ENCODE results near the gene NUP54.

The NUP54 gene

GRCh38 chr4:76074468-76074867 is 73.7 kb downstream of the NUP54 start, which contains the start of gene ART3:
TSS of gene ART3 (plus strand) at chr4:76074709. CDS start at chr4:76075890, 1,181 bp downstream.
- no peak for DNase-seq (ENCODE audit: low read depth in 2 of 2, low spot score in 1 of 2)

DNA sequence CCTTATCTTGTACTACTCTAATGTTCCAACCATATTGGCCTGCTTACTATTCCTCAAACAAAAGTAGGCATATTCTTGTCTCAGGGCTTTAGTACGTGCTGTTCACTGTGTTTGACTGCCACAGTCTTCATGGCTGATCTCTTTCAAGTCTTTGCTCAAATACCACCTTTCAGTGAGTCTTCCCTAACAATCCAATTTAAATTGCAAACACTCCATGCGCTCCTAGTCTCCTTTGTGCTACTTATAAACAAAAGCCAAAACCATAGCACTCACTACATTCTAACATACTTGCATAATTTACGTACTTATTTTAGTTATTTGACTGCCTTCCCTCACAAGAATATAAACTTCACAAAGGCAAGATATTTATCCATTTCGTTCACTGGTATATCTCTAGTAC is 75.4 kb downstream of the NUP54 start:
- no peak for DNase-seq (ENCODE audit: low read depth in 2 of 2, low spot score in 1 of 2)

DNA sequence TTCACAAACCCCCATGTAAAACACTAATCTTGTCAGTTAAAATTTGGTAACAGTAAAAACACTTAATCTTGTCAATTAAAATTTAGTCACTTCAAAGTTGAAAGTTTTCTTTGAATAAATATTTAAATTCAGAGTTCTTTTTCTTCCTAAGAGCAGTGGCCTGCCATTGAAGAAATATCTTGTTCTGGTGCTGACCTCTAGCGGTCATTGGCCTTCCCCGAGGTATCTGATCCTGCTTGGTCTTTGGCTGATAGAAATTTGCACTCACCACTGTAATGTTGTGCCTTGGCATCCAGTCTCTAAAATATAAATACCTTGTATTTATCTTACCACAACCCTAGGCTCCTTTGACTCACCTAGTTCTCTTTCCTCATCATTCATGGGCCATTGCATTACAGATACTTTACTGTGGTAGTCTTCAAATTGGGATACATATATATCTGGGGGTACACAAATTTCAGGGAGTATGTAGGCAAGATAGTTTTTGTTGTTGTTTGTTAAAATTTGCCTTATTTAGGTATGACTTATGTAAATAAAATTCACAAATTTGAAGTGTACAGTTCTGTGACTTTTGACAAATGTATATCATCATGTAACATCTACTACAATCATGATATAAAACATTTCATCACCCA is 80.4 kb downstream of the NUP54 start:
- peak in 1 of 2 donors; percentile 42 for DNase-seq (ENCODE audit: low read depth in 2 of 2, low spot score in 1 of 2)

DNA sequence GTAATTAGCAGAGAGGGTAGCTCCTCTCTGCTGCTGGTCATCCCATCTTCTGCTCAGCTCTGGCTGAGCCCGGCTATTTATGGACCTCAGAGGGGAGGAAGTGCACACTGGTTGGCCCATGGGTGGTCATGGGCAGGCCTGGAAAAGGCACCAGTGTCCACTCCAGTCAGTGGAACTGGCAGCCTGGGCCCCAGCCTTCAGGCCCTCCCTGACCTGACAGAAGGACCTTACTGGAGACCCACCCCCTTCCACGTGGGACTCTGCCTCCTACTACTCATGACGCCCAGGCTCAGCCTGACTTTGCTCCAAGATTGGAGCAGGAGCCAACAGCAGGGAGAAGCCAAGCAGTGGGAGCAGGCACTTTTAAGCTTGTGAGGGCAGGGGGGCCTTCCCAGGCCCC is 81.7 kb downstream of the NUP54 start:
- DNase-seq (ENCODE audit: low read depth in 2 of 2, low spot score in 1 of 2): no peak
